ENCODE results near the gene ZAR1L. TPM values are rescaled to one million over a fixed set of nuclear protein-coding genes. Genes with fewer than 3 reads are reported as not detected.

Gene ZAR1L
- total RNA-seq, 1 experiment from 2014 or later, result not detected

- no peak overlapping the region for H2BK15ac ChIP-seq (ENCODE audit: low read depth, low read length)
- no peak overlapping the region for H2AFZ ChIP-seq (ENCODE audit: low read length)
- H3K79me2 ChIP-seq (ENCODE audit: insufficient read depth, low read length), result no peaks in the 10 kb centered on the region
- no peak overlapping the region for H3K23ac ChIP-seq (ENCODE audit: insufficient read length, low read depth, low read length)
- Mint-ChIP-seq H3K27me3 (ENCODE audit: low read depth) (no peaks in the 10 kb centered on the region), H3K27ac (no peak overlapping the region), H3K36me3 (ENCODE audit: insufficient read depth in 1 of 3, low read depth in 3 of 3) (no peaks in the 10 kb centered on the region), H3K4me1 (peaks cover 0 to 10% of the 10 kb centered on the region in 2 experiments; a peak in 3 of 4 replicates), H3K9me3 (no peaks in the 10 kb centered on the region), H3K4me3 (no peak overlapping the region)
- DNase-seq, result no peak
- H2BK12ac ChIP-seq (ENCODE audit: insufficient read length, low read depth, low read length), result no peak overlapping the region
- H3T11ph ChIP-seq (ENCODE audit: low read length), result no peak overlapping the region
- no peak overlapping the region for H4K5ac ChIP-seq (ENCODE audit: insufficient read length, low read depth, low read length)
- H3K79me1 ChIP-seq (ENCODE audit: insufficient read depth, low read depth, low read length, poor library complexity, severe bottlenecking), result no peaks in the 10 kb centered on the region
- H2BK5ac ChIP-seq (ENCODE audit: insufficient read length, low read length), result no peak overlapping the region
- no peak overlapping the region for H2AK5ac ChIP-seq (ENCODE audit: insufficient read length, low read length)
- H3K27ac ChIP-seq (ENCODE audit: insufficient read length, low read depth, low read length), result no peak overlapping the region
- no peak overlapping the region for H3K18ac ChIP-seq (ENCODE audit: insufficient read length, low read depth, low read length)
- H3K4ac ChIP-seq (ENCODE audit: low read depth, low read length), result no peak overlapping the region
- no peak overlapping the region for H3K14ac ChIP-seq (ENCODE audit: insufficient read depth, low read length)
- no CpG with 5 or more reads among the region's 1 CpG for WGBS (ENCODE audit: extremely low coverage, insufficient read length, low lambda C conversion rate)
- no peak overlapping the region for H4K91ac ChIP-seq (ENCODE audit: insufficient read length, low read depth, low read length)
- H2BK20ac ChIP-seq (ENCODE audit: low read depth, low read length, poor library complexity, severe bottlenecking), result no peak overlapping the region
- no peak overlapping the region for H3K56ac ChIP-seq (ENCODE audit: insufficient read length, low read depth, low read length)
- no peaks in the 10 kb centered on the region for H3K27me3 ChIP-seq (ENCODE audit: insufficient read depth, low read length)
- no peak overlapping the region for H2BK120ac ChIP-seq (ENCODE audit: low read depth, low read length, poor library complexity, severe bottlenecking)
- no peaks in the 10 kb centered on the region for H3K4me1 ChIP-seq (ENCODE audit: insufficient read depth, low read length)
- no peak overlapping the region for H3K9ac ChIP-seq (ENCODE audit: extremely low read depth, insufficient read length, low read length)
- no peaks in the 10 kb centered on the region for H3K23me2 ChIP-seq (ENCODE audit: insufficient read length, low read depth, low read length, poor library complexity, severe bottlenecking)
- H4K20me1 ChIP-seq (ENCODE audit: control insufficient read depth, insufficient read depth, insufficient read length), result no peaks in the 10 kb centered on the region
- H4K8ac ChIP-seq (replicated peaks; ENCODE audit: insufficient read length, low read depth, low read length), result no peak overlapping the region
- H3K4me2 ChIP-seq (ENCODE audit: insufficient read depth, insufficient read length, low read length), result no peak overlapping the region
- H3K9me3 ChIP-seq (ENCODE audit: control insufficient read depth, low read depth, low read length), result no peaks in the 10 kb centered on the region
- TF ChIP-seq, protein P1, sequence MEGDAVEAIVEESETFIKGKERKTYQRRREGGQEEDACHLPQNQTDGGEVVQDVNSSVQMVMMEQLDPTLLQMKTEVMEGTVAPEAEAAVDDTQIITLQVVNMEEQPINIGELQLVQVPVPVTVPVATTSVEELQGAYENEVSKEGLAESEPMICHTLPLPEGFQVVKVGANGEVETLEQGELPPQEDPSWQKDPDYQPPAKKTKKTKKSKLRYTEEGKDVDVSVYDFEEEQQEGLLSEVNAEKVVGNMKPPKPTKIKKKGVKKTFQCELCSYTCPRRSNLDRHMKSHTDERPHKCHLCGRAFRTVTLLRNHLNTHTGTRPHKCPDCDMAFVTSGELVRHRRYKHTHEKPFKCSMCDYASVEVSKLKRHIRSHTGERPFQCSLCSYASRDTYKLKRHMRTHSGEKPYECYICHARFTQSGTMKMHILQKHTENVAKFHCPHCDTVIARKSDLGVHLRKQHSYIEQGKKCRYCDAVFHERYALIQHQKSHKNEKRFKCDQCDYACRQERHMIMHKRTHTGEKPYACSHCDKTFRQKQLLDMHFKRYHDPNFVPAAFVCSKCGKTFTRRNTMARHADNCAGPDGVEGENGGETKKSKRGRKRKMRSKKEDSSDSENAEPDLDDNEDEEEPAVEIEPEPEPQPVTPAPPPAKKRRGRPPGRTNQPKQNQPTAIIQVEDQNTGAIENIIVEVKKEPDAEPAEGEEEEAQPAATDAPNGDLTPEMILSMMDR (conservative IDR thresholded peaks at IDR 0.05), result no peak
Measured at GRCh38 chr13:32277839-32278238, 37.3 kb downstream of the ZAR1L start.
